SK-N-DZ (cell line): ENCODE data around the gene CCND1.
"Not testable (repeated sequence)": the region's sequence is repeated elsewhere in the genome, so short reads cannot be mapped to it uniquely, and the experiment has no call there.

Experiments
- DNase-seq: peaks from one replicate; pipeline ENCODE4 v3.0.0-alpha.2; 2015; ENCODE audit warnings: low spot score

CCND1 gene

DNA sequence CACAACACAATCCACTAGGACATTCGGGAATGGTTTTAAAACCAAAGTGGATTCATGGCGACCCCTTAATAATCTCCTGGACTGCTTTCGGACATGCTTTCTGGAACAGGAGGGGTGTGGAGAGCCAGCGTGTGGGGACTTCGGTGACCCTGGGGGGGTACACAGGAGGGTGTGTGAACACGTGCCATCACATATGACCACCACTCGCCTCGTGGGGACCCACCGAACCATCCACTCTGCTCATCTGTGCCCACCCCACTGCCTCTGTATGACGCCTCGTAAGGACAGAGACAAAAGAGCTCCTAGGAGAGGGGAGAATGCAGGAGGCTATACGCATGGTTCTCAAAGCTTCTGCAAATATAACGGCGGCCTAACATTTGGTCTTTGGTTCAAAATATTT is 25.3 kb downstream of the CCND1 start:
- DNase-seq: no peak

- no peak for DNase-seq
Measured at GRCh38 chr11:69666752-69667536, 26.0 kb downstream of the CCND1 start.

- no peak for DNase-seq
Measured at GRCh38 chr11:69667619-69668604, 27.0 kb downstream of the CCND1 start.

DNA sequence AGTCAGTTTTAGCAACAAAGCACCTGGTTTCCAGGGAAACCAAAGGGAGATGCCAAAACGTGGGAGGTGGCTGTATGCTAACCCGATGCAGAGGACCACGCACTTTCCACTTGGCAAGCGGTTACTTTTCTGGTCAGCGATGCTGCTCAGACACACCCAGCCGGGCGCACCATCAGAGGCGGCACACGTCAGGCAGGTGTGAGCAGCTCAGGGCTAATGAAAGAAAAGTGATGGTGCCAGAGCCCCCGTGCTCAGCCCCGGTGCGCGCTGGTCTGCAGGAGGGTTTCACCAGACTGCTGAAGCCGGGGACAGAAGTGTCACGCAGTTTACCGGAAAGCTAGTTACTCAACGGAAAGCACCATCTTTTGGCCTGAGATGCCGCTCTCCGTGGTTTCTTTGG is 28.5 kb downstream of the CCND1 start:
- DNase-seq: no peak

DNA sequence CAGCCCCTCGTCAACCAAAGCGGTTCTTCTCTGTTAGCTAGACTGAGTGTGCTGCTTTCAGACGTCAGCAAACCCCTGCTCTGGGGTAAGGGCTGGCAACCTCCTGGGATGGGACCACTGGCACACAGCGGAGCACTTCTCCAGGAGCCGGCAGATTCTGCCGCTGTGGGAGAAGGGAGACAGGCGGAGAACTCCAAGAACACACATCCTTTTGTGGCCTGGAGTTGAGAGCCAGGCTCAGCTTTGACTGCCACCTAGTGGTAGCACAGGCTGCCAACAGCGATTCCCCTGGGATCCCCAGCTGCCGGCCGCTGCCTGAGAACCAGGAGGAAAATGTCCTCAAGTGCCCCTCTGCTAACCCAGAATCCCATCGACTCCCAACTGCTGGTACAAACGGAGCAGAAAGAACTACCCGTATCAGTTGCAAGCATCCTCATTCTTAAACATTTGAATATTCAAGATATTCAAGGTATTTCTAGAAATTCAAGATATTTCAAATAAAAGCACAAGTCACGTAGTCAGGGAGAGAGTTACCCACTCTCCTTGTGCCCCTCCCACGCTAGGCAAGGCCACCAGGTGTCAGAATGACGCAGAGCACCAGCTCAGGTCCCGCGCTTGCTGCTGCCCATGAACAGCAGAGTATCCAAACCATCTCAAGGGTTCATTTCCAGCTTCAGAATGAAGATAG is 29.3 kb downstream of the CCND1 start:
- peak; percentile 87 for DNase-seq

DNA sequence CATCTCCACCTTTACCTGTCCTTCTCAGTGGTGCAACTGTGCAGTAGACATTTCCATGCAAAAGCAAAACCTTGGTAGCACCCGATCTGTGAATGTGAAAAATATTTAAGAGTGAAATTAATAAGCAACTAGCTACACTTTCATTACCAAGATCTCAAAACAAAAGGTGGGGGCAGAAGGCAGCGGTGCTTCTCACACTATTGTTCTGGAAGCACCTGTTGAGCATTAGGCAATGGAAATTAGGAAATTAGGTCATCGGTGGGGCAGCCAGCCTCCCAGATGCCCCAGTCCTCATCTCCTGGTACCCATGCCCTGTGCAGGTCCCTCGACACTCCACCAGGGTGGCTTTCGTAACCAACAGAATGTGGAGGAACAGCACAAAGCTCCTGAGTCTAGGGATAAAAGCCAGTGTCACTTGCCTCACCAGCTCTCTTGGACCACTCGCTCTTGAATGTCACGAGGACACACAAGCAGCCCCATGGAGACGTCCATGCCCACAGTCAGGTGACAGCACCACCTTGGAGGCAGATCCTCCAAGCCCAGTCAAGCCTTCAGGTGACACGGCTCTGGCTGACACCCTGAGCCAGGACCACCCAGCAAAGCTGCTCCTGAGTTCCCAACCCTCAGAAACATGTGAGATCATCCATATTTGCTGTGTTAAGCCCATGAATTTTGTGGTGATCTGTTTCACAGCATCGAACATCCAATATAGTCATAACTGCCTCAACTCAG is 30.9 kb downstream of the CCND1 start:
- DNase-seq: no peak

DNA sequence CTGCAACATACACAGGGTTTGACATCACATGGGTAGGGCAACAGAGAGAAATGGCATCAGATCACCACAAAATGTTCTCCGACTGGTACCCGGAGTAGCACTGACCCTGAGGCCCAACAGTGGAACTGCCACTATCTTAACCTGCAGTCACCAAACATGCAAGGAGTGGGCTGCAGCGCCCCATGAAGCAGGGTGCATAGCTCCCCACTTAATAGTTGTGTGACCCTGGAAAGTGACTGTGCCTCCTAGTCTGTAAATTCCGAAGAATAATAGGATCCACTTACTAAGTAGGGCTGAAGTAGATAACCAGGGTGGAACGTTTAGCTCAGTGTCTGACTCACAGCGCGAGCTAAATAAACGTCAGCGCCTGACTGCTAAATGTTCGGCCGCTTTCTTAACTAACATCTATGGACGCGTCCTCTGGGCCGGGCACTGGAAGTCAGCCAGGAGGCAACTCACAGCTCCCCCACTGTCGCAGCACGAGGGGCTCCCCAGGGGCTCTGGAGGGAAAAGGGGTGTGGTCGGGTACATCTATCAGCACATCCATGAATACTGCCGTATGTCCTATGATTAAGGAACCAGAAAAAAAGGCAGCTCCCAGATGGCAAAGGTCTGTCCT is 33.4 kb downstream of the CCND1 start:
- DNase-seq: no peak

DNA sequence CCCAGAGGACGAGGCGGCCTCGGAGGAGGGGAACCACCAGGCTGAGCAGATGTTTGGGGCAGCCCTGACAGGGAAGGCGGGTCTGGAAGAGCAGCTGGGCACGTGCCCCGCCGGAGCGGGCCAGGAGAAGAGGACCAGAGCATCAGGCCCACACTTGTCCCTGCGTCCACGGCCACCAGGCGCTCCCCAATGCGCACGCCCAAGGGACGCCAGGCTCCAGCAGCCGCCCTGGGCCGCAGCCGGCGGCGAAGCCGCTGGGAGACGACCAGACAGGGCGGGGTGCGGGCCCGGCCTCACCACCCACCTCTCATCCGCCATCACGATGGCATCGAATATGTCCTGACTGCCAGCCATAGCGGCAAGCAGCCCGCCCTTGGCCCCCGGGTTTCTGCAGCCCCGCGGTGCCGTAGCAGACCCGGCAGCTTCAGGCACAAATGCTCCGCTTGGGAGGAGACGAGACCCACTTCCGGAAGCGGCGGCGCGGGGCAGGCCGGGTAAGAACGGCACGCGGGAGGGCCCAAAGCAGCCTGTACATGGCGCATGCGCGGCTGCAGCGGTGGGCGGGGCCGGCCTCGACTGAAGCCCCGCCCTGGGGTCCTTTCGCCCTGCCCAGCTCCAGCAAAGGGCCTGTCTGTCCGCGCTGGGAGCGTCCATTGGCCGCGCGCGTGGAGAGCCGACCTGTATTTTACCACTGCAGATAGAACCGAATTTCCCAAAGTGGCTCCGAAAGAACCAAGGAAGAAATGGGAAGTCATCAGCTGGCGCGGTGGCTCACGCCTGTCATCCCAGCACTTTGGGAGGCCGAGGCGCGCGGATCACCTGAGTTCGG is 34.1 kb downstream of the CCND1 start, which contains the start of gene LTO1:
Gene LTO1, minus strand, starts transcription at position 468 of the 829 bp plus-strand sequence. Its CDS starts 114 bp downstream, at position 354.
- peak; percentile 94 for DNase-seq

- no peak for DNase-seq
Measured at GRCh38 chr11:69677749-69678148, 36.8 kb downstream of the CCND1 start.

GRCh38 chr11:69680688-69681087 is 39.7 kb downstream of the CCND1 start:
- no peak for DNase-seq

- no peak for DNase-seq
Measured at GRCh38 chr11:69682221-69682620, 41.3 kb downstream of the CCND1 start.

DNA sequence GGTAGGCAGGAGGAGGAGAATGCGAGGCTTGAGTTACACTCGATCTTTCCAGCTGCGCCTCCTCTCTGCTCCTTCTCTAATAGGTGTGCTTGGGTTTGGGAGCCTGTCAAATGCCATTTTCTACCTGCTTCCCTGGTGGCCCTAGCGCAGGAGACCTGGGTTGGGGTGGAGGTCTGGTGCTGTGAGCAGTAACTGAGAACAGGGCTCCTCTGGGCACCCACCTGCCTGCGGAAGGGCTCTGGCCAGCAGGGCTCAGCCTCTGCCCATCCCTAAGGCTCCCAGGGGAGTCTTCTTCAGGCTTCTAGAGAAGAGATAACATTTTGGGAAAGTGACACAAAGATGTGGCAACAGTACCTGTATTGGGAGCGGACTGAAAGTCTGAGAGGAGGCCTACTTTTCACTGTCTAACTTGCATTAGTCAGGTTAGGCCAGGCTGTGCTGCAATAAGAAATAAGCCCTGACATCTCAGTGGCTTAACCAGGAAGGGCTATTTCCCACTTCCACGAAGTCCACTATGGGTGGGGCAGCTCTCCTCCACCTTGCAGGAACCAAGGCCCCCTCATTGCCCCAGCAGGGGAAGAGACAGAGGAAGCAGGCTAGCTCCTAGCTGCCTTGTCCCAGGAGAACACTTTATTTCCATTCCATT is 41.8 kb downstream of the CCND1 start:
- no peak for DNase-seq

DNA sequence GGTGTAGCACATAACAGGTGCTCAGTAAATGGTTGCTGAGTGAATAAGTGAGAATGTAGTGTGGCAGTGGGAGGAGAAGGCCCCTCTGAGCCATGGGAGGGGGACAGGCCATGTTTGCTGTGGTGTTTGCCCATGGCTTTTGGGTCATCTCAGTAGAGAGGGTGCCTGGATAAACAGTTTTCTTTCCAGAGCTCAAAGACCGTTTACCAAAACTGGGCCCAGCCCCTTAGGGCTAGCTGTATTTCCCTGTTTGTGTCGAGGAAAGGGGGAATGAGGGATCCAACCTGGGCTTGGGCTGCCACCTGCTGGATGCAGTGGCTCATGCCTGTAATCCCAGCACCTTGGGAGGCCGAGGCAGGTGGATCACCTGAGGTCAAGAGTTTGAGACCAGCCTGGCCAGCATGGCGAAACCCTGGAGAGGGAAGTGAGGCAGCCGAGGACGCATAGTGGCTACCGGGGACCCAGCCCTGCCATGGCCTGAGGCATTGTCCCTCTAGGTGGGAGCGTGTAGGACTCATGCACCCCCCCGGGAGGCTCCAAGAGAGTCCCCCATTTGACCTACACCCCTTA is 42.9 kb downstream of the CCND1 start:
- DNase-seq: peak; percentile 56

- no peak for DNase-seq
Measured at GRCh38 chr11:69684651-69685050, 43.7 kb downstream of the CCND1 start.

GRCh38 chr11:69685348-69685747 is 44.4 kb downstream of the CCND1 start:
- DNase-seq: no peak

- DNase-seq: no peak
Measured at GRCh38 chr11:69686452-69686851, 45.5 kb downstream of the CCND1 start.

DNA sequence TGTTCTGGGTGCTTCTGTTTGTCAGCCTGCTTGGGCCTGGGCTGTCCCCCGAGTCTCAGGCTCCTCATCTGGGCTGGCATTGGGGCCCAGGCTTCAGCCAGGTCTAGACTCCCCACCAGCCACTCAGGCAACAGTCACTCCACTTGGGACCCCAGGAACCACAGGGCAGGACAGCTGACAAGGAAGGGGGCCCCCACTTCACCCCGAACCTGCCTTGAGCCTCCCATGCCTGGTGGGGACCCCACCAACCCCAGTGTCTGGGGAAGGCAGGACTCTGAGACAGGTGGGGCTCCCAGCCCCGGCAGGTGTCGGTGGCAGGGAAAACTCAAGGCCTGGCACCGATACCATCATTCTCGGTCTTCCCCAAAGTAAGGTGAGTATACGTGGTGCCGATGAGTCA is 45.9 kb downstream of the CCND1 start:
- no peak for DNase-seq

DNA sequence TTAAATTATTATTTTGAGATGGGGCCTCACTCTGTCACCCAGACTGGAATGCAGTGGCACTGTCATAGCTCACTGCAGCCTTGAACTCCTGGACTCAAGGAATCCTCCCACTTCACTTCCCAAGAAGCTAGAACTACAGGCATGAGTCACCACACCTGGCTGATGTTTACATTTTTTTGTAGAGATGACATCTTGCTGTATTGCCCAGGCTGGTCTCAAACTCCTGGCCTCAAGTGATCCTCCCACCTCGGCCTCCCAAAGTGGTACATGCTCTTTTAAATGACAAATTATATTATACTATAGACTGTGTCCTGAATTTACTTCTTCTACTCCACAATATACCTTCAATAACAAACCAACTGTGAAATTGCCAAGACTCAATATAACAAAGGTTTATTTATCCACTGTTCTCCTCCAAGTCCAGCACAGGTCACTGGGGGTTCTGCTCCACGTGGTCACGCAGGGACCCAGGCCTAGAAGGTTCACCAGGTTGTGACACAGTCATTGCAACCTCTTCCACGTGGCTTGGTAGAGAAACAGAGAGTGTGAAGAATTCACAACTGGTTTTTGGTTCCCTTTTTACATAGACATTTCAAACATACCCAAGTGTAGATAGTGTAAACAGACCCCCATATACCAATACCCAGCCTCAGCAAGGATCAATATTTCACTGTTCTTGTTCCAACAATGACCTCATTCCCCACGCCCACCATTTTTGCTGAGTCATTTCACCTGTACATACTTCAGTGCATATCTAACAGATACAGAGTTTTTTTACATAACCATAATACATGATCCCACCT is 47.2 kb downstream of the CCND1 start:
- not testable (repeated sequence) for DNase-seq
